C4-2B (cell line): ENCODE measurements around the gene KCNAB1.

Source experiments
- H3K27ac ChIP-seq: fragments of 450-650 bp; 2 replicates; pipeline ENCODE4 v1.5.1; 2017
- CTCF ChIP-seq: fragments of 450-650 bp; conservative IDR thresholded peaks from 2 replicates; pipeline ENCODE4 v1.5.1; 2017; ENCODE audit warnings: mild to moderate bottlenecking
- ZFX ChIP-seq: fragments of 450-650 bp; IDR thresholded peaks from 2 replicates; pipeline ENCODE4 v1.6.1; 2017

The KCNAB1 gene

GRCh38 chr3:156356537-156357363 lies 236.4 kb downstream of the KCNAB1 start:
- no peak overlapping the region for H3K27ac ChIP-seq
- TF ChIP-seq CTCF = no peak
- TF ChIP-seq ZFX = no peak

GRCh38 chr3:156358232-156358631 lies 237.9 kb downstream of the KCNAB1 start:
- H3K27ac ChIP-seq = no peak overlapping the region
- TF ChIP-seq CTCF (no peak), ZFX (no peak)

GRCh38 chr3:156359368-156359767 lies 239.0 kb downstream of the KCNAB1 start:
- TF ChIP-seq ZFX (no peak), CTCF (no peak)
- no peak overlapping the region for H3K27ac ChIP-seq

- TF ChIP-seq CTCF = no peak
- H3K27ac ChIP-seq = no peak overlapping the region
These were observed 239.7 kb downstream of the KCNAB1 start for GRCh38 chr3:156360083-156360482.

DNA sequence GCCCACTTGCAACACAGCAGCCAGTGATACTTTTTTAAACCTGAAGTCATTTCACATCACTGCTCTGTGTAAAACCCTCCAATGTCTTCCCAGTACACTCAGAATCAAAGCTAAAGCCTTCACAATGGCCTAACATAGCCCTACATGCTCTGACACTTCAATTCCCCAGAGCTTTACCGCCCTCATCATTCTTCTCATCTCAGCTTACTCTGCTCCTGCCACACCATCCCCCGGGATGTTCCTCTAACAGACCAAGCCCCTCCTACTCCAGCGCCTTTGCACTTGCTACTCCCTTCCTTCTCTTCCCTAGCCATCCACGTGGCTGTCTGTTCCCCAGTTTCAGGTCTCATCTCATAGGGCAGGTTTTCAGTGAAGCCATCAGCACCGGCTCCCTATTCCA lies 240.6 kb downstream of the KCNAB1 start:
- no peak for TF ChIP-seq CTCF
- TF ChIP-seq ZFX = no peak
- H3K27ac ChIP-seq = no peak overlapping the region

DNA sequence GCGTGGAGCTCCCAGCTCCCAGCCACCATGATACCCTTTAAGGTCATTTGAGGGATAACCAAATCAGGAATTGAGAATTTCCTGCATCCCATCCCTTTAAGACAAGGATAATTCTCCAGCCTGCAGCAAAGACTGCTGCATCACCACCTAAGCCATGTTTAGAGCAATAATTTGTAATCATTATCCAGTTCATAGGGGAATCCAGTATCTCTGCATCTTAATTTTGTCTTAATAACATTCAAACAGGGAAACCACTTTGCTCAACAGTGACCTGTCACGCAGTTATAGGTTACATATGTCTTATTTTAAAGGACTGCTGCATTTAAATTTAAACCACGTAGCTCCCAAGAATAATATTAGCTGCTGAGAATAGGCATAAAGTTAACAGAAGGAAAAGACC lies 246.2 kb downstream of the KCNAB1 start:
- H3K27ac ChIP-seq = no peak overlapping the region
- TF ChIP-seq CTCF (no peak), ZFX (no peak)

GRCh38 chr3:156368189-156368588 lies 247.8 kb downstream of the KCNAB1 start:
- no peak overlapping the region for H3K27ac ChIP-seq
- TF ChIP-seq CTCF = no peak
- TF ChIP-seq ZFX = no peak
